ENCODE measurements around the gene ZNF154.

GRCh38 chr19:57747472-57747807, 38.4 kb upstream of the ZNF154 start:
- TF ChIP-seq CTCF (conservative IDR thresholded peaks at IDR 0.05; ENCODE audit: low read depth, low read length): no peak
- TF ChIP-seq RAD21 (IDR thresholded peaks at IDR 0.05; ENCODE audit: low read length): no peak
- no peak for TF ChIP-seq POLR2A (IDR thresholded peaks at IDR 0.05; ENCODE audit: low read depth, low read length)
- no peak for TF ChIP-seq ELK1 (IDR thresholded peaks at IDR 0.05; ENCODE audit: borderline replicate concordance, low read depth, low read length)
- TF ChIP-seq CEBPB (IDR thresholded peaks at IDR 0.05; ENCODE audit: low read depth, low read length): no peak
- no peak for TF ChIP-seq USF2 (IDR thresholded peaks at IDR 0.05; ENCODE audit: low read depth, low read length)
- TF ChIP-seq BHLHE40 (IDR thresholded peaks at IDR 0.05; ENCODE audit: low read depth, low read length): no peak
